Stimulated activated CD4-positive, alpha-beta T cell treated with anti-CD3 and anti-CD28 coated beads, Interleukin-4, amount 100 ng/mL, for 4 hours (primary cell): ENCODE results near the gene GRK7.
A peak's percentile ranks its signal among the peaks of the same experiment; 100 is the strongest.
"Not testable (repeated sequence)": the region's sequence is repeated elsewhere in the genome, so short reads cannot be mapped to it uniquely, and the experiment has no call there.

Source experiments
- DNase-seq, 2 experiments: peaks; one replicate each; pipeline ENCODE4 v3.0.0-alpha.2; 2020

The GRK7 gene

GRCh38 chr3:141763088-141763750 is at the start of gene GRK7:
TSS of gene GRK7 (plus strand) at chr3:141763408. CDS start at chr3:141778285, 14,877 bp downstream.
- DNase-seq = no peak

- DNase-seq = no peak
Observed at GRCh38 chr3:141714671-141715070, 48.5 kb upstream of the GRK7 start.

- DNase-seq = no peak
Observed at GRCh38 chr3:141722081-141722480, 41.1 kb upstream of the GRK7 start.

GRCh38 chr3:141722648-141723047 is 40.6 kb upstream of the GRK7 start:
- DNase-seq = no peak

DNA sequence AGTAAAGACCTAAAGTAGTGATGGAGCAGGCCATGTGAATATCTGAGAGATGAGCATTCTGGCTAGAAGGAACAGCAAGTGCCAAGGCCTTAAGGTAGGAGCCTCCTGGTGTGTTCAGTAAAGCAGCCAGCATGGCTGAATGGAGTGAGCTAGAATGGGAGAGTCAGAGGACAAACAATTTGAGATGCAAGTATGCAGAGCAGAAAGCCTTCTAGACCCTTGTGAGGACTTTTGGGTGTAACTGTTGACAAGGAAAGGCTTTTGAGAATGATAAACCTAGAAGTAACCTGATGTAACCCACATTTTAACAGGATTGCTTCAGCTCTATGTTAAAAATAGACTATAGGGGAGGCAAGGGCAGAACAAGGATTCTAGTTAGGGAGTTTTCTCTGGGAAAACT is 40.0 kb upstream of the GRK7 start:
- DNase-seq = no peak

DNA sequence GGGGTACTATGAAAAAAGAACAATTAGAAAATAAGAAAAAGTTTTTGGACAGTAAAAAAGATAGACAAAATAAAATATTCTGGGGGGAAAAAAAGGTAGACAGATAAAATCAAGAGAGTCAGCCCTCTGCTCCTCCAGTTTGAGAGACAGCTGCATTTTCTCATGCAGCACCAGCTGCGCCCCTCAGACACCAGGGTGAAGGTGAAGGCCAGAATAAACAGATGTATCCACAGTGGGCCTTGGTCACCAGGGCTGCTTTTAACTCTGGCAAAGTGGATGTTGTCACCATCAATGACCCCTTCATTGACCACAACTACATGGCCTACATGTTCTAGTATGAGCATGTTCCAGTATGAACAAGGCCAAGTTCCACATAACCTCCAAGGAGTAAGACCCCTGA is 39.0 kb upstream of the GRK7 start:
- DNase-seq = no peak

DNA sequence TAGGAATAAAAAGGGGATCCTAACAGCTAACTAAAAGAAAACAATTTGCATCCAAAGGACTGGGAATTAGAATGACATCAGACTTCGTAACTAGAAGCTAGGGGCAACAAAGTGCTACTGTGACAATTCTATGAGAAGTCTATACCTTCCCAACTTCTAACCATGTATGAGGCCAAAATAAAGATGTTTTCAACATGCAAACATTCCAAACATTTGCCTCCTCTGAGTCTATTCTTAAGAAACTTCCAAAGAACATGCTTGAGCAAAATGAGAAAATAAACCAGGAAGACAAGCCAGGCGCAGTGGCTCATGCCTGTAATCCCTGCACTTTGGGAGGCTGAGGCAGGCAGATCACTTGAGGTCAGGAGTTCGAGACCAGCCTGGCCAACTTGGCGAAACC is 38.2 kb upstream of the GRK7 start:
- no peak for DNase-seq

GRCh38 chr3:141726483-141726882 is 36.7 kb upstream of the GRK7 start:
- no peak for DNase-seq

- DNase-seq = no peak
Observed at GRCh38 chr3:141728355-141728892, 34.8 kb upstream of the GRK7 start.

DNA sequence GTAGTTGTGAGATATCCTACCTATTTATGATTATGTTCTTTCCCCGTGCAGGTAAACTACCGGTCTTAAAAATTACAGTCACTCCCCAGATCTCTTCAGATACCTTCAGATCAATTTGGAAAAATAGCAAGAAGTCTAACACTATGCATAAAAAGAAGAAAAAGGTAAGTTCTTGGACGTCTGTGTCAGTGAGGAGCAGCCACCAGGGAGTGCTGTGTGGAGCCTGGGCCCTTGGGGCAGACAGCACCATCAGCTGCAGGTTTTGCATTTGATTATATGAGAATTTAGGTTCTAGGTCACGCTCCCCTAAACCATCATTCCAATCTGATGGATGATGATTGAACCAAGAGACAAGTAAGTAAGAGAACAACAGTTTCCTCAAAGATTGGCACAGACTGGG is 34.0 kb upstream of the GRK7 start:
- DNase-seq = no peak

DNA sequence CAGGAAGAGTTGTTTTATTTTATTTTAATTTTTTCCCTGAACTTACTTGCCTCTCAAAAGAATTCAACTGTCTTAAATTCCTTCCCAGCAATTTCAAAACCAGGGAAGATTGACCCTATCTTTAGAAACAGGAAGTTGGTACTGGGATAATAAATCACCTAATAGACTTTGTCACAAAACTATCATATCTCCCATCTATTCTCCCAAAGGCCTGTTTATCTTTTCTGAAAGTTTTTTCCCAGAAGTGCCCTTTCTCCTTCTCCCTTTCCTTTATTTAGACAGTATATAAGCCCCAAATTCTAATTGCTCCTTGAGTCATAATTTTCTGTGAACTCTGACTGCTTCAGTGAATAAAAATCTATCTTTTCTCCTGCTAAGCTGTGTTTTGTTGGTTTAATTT is 28.0 kb upstream of the GRK7 start:
- no peak for DNase-seq

DNA sequence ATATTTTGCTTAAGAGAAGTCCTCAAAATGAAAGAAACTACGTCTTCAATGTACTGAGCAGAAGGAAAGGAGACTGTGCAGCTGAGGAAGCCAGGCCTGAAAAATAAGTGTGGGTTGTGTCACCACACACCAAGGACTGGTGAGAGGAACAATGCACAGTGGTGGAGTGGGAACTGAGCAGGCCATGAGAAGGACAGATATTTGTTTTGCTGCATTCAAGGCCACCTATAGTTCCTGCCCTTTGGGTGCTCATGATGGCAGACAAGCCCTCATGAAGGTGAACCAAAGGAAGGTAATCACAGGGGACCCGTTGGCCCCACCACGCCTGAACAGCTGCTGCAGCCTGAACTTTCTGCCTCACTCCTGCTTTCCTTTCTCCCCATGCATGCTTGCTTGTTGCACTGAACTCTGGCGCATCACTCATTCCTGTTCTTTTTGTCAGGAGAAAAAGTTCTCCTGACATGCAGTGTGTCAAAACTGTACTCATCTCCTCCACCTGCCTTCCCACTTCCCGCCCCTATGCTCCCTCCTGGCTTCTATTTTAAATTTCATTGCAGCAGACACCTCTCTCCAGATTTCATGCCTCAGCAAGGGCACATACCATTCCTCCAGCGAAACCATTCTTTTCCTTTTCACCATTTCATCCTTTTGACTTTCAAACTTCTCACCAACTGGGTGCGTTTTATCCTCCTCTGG is 27.3 kb upstream of the GRK7 start:
- no peak for DNase-seq

DNA sequence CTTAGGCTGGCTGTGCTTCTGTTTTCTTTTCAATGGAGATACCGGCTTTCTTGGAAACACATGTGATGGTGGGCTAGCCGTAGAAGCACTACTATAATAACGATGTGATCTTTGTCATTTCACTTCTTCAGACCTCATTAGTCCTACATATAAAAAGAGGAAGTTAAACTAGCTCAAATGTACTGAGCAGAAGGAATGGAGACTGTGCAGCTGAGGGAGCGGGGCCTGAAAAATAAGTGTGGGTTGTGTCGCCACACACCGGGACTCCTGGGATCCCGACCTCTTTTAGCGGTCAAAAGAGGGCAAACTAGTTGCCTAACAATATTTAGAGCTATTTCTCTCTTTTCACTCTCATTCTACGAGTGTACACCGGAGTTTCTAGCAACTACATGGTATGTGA is 26.1 kb upstream of the GRK7 start:
- no peak for DNase-seq

DNA sequence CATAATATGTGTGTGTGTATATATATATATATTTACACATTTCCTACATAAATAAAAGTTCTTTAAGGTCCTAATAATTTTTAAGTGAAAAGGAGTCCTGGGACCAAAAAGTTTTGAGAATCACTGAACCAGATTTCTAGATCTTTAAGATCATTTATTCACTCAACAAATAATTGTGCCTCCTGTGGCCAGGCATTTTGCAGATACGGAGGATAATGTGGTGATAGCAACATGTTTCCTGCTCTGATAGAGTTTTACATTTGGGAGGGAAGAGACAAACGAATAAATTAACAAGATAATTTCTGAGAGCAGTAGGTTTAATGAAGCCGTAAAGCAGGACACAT is 25.6 kb upstream of the GRK7 start:
- no peak for DNase-seq

GRCh38 chr3:141738022-141738890 is 25.0 kb upstream of the GRK7 start, which contains the start of gene RNF7:
TSS of gene RNF7 (plus strand) at chr3:141738298. CDS start at chr3:141738342, 44 bp downstream.
- DNase-seq = peak; percentile 96

DNA sequence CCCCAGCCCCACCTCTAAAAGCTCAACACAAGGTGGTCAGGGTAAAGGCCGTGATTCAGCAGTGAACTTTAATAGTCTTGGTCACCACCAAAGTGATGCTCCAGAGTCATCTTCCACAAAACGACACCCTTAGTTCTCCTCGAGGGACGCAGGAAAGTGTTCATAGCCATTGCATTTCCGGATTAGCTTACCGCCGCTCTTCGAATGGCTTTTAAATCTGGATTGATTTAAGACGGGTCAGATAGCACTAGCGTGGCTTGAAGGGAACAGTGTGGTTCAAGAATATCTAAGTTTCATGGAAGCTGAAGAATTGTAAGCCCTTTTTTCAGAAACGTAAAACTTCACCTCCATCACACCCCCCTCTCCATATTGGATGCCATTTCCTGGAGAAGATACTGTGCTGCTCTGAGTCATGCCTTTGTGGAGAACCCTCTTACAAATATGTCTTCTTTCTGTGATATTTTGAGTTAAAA is 24.3 kb upstream of the GRK7 start:
- peak; percentile 2 to 9 for DNase-seq

DNA sequence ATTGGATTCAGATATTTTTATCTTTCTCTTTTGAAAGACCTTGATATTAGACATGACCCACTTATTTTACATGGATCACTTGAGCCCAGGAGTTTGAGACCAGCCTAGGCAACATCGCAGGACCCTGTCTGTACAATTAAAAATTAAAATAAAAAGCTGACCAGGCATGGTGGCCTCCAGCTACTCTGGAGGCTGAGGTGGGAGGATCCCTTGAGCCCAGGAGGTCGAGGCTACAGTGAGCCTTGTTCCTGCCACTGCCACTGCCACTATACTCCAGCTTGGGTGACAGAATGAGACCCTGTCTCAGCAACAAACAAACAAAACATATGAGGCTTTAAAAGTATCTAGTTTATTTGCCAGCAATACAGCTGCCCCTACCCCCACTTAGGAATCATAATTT is 23.5 kb upstream of the GRK7 start:
- no peak for DNase-seq

DNA sequence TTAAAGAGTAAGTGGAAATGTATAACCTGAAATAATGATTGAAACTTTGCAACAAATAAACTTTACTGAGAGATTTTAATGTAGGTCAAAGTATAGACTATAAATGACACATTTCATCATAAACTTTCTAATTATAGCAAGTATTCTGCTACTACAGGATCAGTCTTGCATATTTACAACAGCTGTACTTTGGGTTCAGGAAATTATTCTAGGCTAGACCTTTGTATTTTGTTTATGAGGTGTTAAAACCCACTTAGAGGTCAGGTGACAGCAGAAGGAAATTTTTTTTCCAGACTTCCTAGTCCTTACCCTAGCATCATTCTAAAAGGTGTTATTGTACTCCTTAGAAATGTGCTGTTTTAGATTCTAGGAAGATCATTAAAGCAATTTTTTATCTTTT is 22.9 kb upstream of the GRK7 start:
- DNase-seq = no peak

DNA sequence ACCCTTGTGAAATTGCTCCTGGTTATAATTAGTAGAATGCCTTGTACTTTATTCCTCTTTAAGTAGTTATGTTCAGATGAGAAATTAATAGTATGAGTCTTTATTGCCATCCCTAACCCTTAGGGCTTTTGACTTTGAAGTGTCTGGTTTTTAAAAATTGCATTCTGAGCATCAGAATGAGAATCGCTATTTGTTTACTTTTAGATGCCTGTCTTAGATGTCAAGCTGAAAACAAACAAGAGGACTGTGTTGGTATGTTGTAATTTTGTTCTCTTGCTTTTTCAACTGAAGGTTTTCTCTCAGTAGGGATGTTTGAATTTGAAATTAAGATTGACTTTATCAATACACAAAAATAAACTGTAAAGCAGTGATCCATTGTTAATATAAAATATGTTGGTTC is 19.9 kb upstream of the GRK7 start:
- DNase-seq = no peak

DNA sequence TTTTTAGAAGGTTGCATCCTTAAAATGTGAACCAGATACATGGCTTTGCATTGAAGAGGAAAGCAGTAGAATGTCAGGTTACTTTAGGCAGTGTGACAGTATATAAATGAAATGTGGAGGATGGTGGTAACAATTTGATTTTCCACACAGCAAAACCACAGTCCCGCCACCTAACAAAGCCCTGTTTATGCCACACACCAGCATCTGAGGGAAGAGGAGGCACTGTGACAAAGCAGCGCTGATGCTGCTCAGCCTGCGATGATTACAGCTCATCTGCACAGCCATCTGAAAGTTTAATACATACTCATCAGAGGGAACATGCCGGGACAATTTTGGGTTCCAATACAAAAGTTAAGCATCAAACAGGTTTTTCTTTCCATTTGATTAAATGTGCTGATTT is 16.2 kb upstream of the GRK7 start:
- no peak for DNase-seq

DNA sequence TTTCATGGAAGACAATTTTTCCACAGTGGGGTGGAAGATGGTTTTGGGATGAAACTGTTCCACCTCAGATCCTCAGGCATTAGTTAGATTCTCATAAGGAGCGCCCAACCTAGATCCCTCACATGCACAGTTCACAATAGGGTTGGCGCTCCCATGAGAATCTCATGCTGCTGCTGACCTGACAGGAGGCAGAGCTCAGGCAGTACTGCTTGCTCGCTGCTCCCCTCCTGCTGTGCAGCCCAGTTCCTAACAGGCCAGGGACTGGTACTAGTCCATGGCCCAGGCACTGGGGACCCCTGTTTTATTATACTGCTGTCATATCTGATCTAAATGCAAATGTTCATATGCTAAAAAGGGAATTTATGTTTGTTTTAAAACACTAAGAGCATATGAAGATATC is 9.8 kb upstream of the GRK7 start:
- no peak for DNase-seq

- DNase-seq = no peak
Observed at GRCh38 chr3:141754032-141754431, 9.2 kb upstream of the GRK7 start.

DNA sequence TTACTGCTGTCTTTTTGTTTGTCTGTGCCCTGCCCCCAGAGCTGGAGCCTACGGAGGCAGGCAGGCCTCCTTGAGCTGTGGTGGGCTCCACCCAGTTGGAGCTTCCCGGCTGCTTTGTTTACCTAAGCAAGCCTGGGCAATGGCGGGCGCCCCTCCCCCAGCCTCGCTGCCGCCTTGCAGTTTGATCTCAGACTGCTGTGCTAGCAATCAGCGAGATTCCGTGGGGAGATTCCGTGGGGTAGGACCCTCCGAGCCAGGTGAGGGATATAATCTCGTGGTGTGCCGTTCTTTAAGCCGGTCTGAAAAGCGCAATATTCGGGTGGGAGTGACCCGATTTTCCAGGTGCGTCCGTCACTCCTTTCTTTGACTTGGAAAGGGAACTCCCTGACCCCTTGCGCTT is 656 bp upstream of the GRK7 start:
- DNase-seq = not testable (repeated sequence)

DNA sequence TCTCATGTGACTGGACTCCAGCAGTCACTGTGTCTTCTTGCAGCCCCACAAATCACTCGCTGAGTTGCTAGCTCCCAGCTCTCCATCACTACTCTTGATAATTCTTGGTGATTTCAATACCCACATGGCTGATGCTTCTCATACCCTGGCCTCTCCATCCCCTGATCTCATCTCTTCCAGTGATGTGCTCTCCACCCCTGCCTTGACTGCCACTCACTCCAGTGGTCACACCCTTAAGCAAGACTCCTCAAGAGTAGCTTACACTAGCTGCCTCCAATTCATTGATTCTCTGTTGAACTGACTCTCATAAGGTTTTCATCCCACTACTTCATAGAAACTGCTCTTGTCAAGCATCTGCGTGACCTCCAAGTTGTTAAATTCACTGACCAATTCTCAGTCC is 837 bp downstream of the GRK7 start:
- no peak for DNase-seq
